Fibroblast of lung (primary cell): ENCODE data around the gene CTSA. TPM values are rescaled to one million over a fixed set of nuclear protein-coding genes. Genes with fewer than 3 reads are reported as not detected.

Source experiments
- polyA plus RNA-seq, 2 donors: library from polyadenylated mRNA; depleted of rRNA in 1 of 2; stranded (reverse) in 1 of 2; unstranded in 1 of 2; fragments of >200 nt; gene quantifications; 2 replicates each; pipeline ENCODE4 v1.2.1, GENCODE V29; 2011 to 2012; ENCODE audit warnings: missing spikeins in 1 of 2
- total RNA-seq: library from RNA; depleted of rRNA; stranded (reverse); fragments of >200 nt; gene quantifications from 2 replicates; pipeline ENCODE4 v1.2.1, GENCODE V29; 2014

Gene CTSA
- total and polyA plus RNA-seq, 2 donors (not counting 1 experiment from before 2014, with no cell fraction given): 116 to 364 TPM

Other genes starting within 250 kb of the CTSA start
- gene WFDC11, start 221.1 kb upstream of the CTSA start, total RNA-seq: not detected in 2 replicates
- gene WFDC11, start 221.1 kb upstream of the CTSA start, polyA plus RNA-seq: not detected in 2 replicates
- gene WFDC13, start 189.3 kb upstream of the CTSA start, total RNA-seq: not detected in 2 replicates
- gene WFDC13, start 189.3 kb upstream of the CTSA start, polyA plus RNA-seq: not detected in 2 replicates
- gene WFDC10B, start 186.3 kb upstream of the CTSA start, total RNA-seq: not detected in 2 replicates
- gene WFDC10B, start 186.3 kb upstream of the CTSA start, polyA plus RNA-seq: 0.22 TPM in 1 of 2 replicates, not detected in the other
- not detected in 2 replicates for gene SPINT4, start 169.0 kb upstream of the CTSA start, total RNA-seq
- gene SPINT4, start 169.0 kb upstream of the CTSA start, polyA plus RNA-seq: not detected in 2 replicates
- gene WFDC3, start 99.5 kb upstream of the CTSA start, total RNA-seq: 0.50 and 0.51 TPM in 2 replicates
- gene WFDC3, start 99.5 kb upstream of the CTSA start, polyA plus RNA-seq: 1.7 TPM in 1 of 2 replicates, not detected in the other
- gene DNTTIP1, start 99.4 kb upstream of the CTSA start, total RNA-seq: 14.7 and 15.9 TPM in 2 replicates
- 37.4 and 43.2 TPM in 2 replicates for gene DNTTIP1, start 99.4 kb upstream of the CTSA start, polyA plus RNA-seq
- 1.0 and 12.9 TPM in 2 replicates for gene UBE2C, start 78.7 kb upstream of the CTSA start, total RNA-seq
- 23.7 and 104 TPM in 2 replicates for gene UBE2C, start 78.7 kb upstream of the CTSA start, polyA plus RNA-seq
- gene TNNC2, start 64.0 kb upstream of the CTSA start, total RNA-seq: 1.3 and 1.8 TPM in 2 replicates
- 1.2 and 1.4 TPM in 2 replicates for gene TNNC2, start 64.0 kb upstream of the CTSA start, polyA plus RNA-seq
- gene SNX21, start 57.5 kb upstream of the CTSA start, total RNA-seq: 50.8 and 101 TPM in 2 replicates
- 21.8 and 23.3 TPM in 2 replicates for gene SNX21, start 57.5 kb upstream of the CTSA start, polyA plus RNA-seq
- 35.2 and 44.4 TPM in 2 replicates for gene ACOT8, start 33.9 kb upstream of the CTSA start, total RNA-seq
- 18.0 and 22.6 TPM in 2 replicates for gene ACOT8, start 33.9 kb upstream of the CTSA start, polyA plus RNA-seq
- 5.6 and 7.6 TPM in 2 replicates for gene ZSWIM3, start 33.7 kb upstream of the CTSA start, total RNA-seq
- 3.4 and 3.6 TPM in 2 replicates for gene ZSWIM3, start 33.7 kb upstream of the CTSA start, polyA plus RNA-seq
- gene ZSWIM1, start 10.1 kb upstream of the CTSA start, total RNA-seq: 3.1 and 4.5 TPM in 2 replicates
- 3.4 and 4.9 TPM in 2 replicates for gene ZSWIM1, start 10.1 kb upstream of the CTSA start, polyA plus RNA-seq
- 1.5 and 3.6 TPM in 2 replicates for gene SPATA25, start 3.7 kb upstream of the CTSA start, total RNA-seq
- gene SPATA25, start 3.7 kb upstream of the CTSA start, polyA plus RNA-seq: 0.11 and 0.19 TPM in 2 replicates
- 7.1 and 8.0 TPM in 2 replicates for gene NEURL2, start 127 bp upstream of the CTSA start, total RNA-seq
- gene NEURL2, start 127 bp upstream of the CTSA start, polyA plus RNA-seq: 0.75 and 0.77 TPM in 2 replicates
- 110 and 132 TPM in 2 replicates for gene PLTP, start 20.8 kb downstream of the CTSA start, total RNA-seq
- 28.5 and 63.1 TPM in 2 replicates for gene PLTP, start 20.8 kb downstream of the CTSA start, polyA plus RNA-seq
- gene PCIF1, start 43.3 kb downstream of the CTSA start, total RNA-seq: 6.7 and 9.9 TPM in 2 replicates
- gene PCIF1, start 43.3 kb downstream of the CTSA start, polyA plus RNA-seq: 16.0 and 18.5 TPM in 2 replicates
- 7.2 and 10.2 TPM in 2 replicates for gene ZNF335, start 80.9 kb downstream of the CTSA start, total RNA-seq
- 4.8 and 6.7 TPM in 2 replicates for gene ZNF335, start 80.9 kb downstream of the CTSA start, polyA plus RNA-seq
- not detected in 2 replicates for gene MMP9, start 117.6 kb downstream of the CTSA start, total RNA-seq
- gene MMP9, start 117.6 kb downstream of the CTSA start, polyA plus RNA-seq: not detected in 2 replicates
- gene SLC12A5, start 137.9 kb downstream of the CTSA start, total RNA-seq: 0.26 and 0.50 TPM in 2 replicates
- 0.11 and 0.27 TPM in 2 replicates for gene SLC12A5, start 137.9 kb downstream of the CTSA start, polyA plus RNA-seq
- gene NCOA5, start 198.6 kb downstream of the CTSA start, total RNA-seq: 8.1 and 10.0 TPM in 2 replicates
- gene NCOA5, start 198.6 kb downstream of the CTSA start, polyA plus RNA-seq: 18.0 and 25.7 TPM in 2 replicates
- gene CD40, start 227.0 kb downstream of the CTSA start, total RNA-seq: 2.3 and 3.1 TPM in 2 replicates
- 0.54 and 1.5 TPM in 2 replicates for gene CD40, start 227.0 kb downstream of the CTSA start, polyA plus RNA-seq